ENCODE data around the gene FOSL2. TPM values are rescaled to one million over a fixed set of nuclear protein-coding genes. Genes with fewer than 3 reads are reported as not detected.

Gene FOSL2
- total and polyA plus RNA-seq, 10 of the 15 experiments (the other 5 are each of a cell fraction or from before 2014, with no cell fraction given), result 0.05 to 1.3 (median 0.34) TPM

- TF ChIP-seq SIN3A (IDR thresholded peaks at IDR 0.05; ENCODE audit: low read depth, low read length), result 0 out of 2 replicates have a peak, but pooled peaks have one; percentile 21
- no peak for TF ChIP-seq MYB (IDR thresholded peaks at IDR 0.05; ENCODE audit: borderline replicate concordance, low read depth, low read length)
- no peak for TF ChIP-seq FOXM1 (IDR thresholded peaks at IDR 0.05; ENCODE audit: low read depth, low read length)
- peak; percentile 61; the same call in 1 of the 2 replicates for TF ChIP-seq ZNF687 (IDR thresholded peaks at IDR 0.05)
- no peak for TF ChIP-seq ASH2L (IDR thresholded peaks at IDR 0.05; ENCODE audit: borderline replicate concordance, low read depth)
- no peak for TF ChIP-seq CUX1 (IDR thresholded peaks at IDR 0.05; ENCODE audit: insufficient replicate concordance, low read depth, low read length)
- TF ChIP-seq CEBPB (IDR thresholded peaks at IDR 0.05; ENCODE audit: borderline replicate concordance in 1 of 2, low read depth in 2 of 2, low read length in 2 of 2), result no peak
- no peak for TF ChIP-seq ZZZ3 (IDR thresholded peaks at IDR 0.05; ENCODE audit: control insufficient read depth, insufficient read length, low read depth)
- no peak for TF ChIP-seq MTA3 (IDR thresholded peaks at IDR 0.05; ENCODE audit: borderline replicate concordance, low read length)
- no peak for TF ChIP-seq CBX5 (IDR thresholded peaks at IDR 0.05; ENCODE audit: low read depth)
- TF ChIP-seq KDM1A (IDR thresholded peaks at IDR 0.05; ENCODE audit: borderline replicate concordance), result no peak
- TF ChIP-seq FOS (IDR thresholded peaks at IDR 0.05; ENCODE audit: borderline replicate concordance, extremely low read depth, insufficient read length), result no peak
- no peak for TF ChIP-seq SREBF2 (IDR thresholded peaks at IDR 0.05; ENCODE audit: low read length)
- TF ChIP-seq BACH1 (IDR thresholded peaks at IDR 0.05; ENCODE audit: borderline replicate concordance), result no peak
- TF ChIP-seq YY1 (IDR thresholded peaks at IDR 0.05; ENCODE audit: low read depth, low read length), result no peak
- 0 out of 2 replicates have a peak, but pooled peaks have one; percentile 26 for TF ChIP-seq EED (IDR thresholded peaks at IDR 0.05; ENCODE audit: low read depth)
- 0 out of 2 replicates have a peak, but pooled peaks have one; percentile 12 for TF ChIP-seq SREBF1 (IDR thresholded peaks at IDR 0.05; ENCODE audit: low read length)
- TF ChIP-seq RBBP5 (conservative IDR thresholded peaks at IDR 0.05), result no peak
- no peak for TF ChIP-seq NFYA (IDR thresholded peaks at IDR 0.05; ENCODE audit: borderline replicate concordance, low read depth, low read length)
- TF ChIP-seq SMC3 (IDR thresholded peaks at IDR 0.05; ENCODE audit: borderline replicate concordance, low read length), result no peak
- TF ChIP-seq NFIC (IDR thresholded peaks at IDR 0.05; ENCODE audit: low read depth, low read length), result no peak
Measured at GRCh38 chr2:28392297-28393113, at the start of gene FOSL2 (continued).

Measured in GM12878 (cell line).